Fibroblast of gingiva (primary cell): ENCODE data around the gene WDR59.
"Not testable (repeated sequence)": the region's sequence is repeated elsewhere in the genome, so short reads cannot be mapped to it uniquely, and the experiment has no call there.

ENCODE experiments used
- DNase-seq: peaks from one replicate; pipeline ENCODE4 v3.0.0-alpha.2; 2011; ENCODE audit warnings: low read depth

The WDR59 gene

DNA sequence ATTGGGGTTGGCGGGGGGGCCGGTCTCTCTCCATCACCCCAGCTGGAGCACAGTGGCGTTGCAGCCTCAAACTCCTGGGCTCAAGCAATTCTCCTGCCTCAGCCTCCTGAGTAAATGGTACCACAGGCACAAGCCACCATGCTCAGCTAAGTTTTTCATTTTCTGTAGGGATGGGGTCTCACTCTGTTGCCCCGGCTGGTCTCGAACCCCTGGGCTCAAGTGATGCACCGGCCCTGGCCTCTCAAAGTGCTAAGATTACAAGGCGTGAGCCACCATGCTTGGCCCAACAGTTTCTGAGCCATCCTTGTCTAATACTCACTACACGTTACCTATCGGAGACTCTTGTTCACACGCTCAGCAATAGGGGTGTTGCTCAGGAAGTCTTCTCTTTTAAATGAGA lies 11.6 kb downstream of the WDR59 start:
- DNase-seq: no peak

DNA sequence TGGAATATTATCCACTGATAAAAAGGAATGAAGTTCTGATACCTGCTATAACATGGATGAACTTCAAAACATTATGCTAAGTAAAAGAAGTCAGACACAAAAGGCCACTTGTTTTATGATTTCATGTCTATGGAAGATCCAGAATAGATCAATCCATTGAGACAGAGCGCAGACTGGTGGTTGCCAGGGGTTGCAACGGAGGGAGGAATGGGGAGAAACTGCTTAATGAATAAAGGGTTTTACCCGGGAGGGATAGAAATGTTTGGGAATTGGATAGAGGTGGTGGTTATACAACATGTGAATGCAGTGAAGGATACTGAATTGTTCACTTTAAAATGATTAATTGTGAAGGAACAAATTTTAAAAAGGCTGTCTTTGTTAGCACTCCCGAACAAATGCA lies 30.2 kb downstream of the WDR59 start:
- no peak for DNase-seq

DNA sequence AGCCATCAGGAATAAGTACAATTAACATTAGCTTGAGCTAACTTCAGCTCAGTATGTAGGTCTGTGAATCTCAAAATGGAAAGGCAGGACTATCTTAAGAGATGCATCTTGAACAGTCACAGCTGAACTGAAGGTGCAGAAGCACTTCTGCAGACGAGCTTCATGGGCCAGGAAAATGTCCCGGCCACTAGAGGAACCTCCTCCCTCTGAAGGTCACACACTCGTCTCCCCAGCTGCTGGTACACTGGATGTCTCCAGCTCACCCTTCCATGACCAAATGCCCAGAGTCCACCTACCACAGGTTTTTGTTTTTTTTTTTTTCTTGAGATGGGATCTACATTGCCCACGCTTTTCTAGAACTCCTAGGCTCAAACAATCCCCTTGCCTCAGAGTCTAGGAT lies 33.2 kb downstream of the WDR59 start:
- no peak for DNase-seq

- no peak for DNase-seq
Observed at GRCh38 chr16:74951206-74951605, 33.7 kb downstream of the WDR59 start.

GRCh38 chr16:74950511-74950910 lies 34.4 kb downstream of the WDR59 start:
- DNase-seq: no peak

GRCh38 chr16:74949309-74949708 lies 35.6 kb downstream of the WDR59 start:
- DNase-seq: no peak

DNA sequence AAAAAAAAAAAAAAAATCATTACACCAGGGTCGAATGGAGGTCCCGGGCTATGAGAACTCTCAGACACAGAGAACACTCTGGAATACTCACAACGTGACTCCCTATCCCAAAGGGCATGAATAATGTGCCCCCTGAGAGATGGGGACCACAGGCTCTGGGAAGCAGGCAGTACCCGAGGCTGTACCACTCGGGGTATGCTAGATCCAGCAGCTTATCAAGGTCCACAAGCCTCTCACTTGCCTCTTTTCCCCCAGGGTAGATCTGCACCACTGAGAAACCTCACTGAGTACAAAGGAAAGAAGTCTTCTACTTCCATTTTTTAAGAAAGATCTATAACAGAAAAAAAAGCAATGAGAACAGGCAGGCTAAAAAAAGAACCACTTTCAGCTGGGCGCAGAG lies 40.5 kb downstream of the WDR59 start:
- no peak for DNase-seq

DNA sequence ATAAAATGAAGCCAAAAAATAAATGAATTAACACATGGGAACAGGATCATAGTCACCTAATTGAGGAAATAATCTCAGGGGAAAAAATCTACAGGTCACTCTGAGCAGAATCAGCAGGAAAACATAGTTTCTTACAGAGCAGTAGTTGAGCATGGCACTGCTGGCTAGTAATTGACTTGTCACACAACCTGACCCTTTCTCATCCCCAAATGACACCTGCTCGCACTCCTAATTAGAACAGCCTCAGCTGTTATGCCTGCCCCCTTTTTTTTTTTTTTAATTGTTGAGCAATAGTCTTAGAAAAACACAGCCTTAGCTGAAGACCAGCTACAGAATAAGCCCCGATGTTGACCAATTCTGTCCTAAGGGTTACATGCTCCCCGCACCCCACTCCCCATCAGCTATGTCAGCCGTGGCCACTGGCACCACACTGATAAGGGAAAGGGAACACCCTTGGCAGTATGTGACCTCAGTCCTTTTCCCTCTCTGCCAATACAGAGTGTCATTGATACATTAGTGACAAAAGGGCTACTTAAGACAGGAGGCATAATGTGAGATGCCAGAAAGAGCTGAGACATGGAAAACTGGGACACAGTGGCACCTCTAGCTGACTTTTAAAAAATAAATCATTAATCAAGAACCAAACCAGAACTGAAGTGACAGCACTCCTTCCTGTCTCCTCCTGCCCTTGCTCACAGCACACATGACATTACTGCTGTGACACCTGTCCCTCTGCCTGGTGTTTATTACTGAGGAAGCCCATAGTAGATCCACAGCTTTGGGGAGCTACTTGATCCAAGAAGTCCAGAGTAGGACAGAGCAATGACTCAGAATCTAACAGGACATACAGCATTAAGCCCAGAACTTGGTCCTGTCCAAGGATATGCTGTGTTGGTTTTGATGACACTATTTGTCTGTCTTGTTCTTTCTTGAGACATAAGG lies 41.7 kb downstream of the WDR59 start:
- DNase-seq: no peak

DNA sequence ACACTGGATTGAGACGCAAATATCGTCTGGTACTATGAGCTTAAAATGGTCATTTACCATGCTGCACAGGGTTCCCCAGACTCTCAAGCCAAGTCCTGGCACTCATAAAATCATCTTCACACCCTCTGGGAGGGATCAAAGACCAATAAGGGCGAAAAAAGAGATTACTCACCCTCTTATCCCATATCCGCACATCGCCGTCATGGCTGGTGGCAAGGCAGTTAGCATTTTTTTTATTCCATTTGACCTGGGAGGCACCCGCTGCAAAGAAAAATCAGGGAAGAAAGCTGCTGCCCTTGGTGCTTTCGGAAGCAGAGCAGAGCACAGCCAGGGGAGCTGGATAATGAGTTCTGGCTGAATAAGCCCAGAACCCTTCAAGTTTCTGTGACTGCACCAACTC lies 42.4 kb downstream of the WDR59 start:
- DNase-seq: no peak

GRCh38 chr16:74939688-74940087 lies 45.2 kb downstream of the WDR59 start:
- no peak for DNase-seq

DNA sequence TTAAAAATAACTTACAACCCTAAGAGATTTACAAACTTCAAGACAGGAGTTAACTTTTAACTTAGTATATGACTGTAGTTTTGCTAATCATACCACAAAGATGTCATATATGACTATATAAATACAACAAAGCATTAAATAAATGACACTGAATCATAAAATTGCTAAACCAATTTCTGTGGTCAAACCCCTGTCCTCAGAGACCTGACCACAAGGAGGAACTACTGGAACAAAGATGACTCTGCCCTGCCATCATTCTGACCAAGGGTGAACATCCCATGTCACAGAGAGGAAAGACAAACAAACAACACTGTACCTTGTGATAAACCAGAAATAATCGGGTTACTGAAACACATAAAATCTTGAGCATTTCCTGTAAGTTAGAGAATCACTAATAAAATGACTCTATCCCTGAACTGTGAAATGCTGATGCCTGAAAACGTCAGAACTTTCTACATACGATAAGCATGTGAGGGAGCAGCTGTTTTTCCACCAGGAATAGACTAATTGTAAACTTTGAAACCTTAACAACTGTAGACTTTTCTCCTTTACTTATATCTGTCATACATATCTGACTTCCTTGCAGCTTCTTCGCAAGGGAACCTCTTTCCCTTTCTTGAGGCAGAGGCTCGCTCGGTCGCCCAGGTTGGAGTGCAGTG lies 47.9 kb downstream of the WDR59 start:
- peak; percentile 97 for DNase-seq

- DNase-seq: no peak
Observed at GRCh38 chr16:74931445-74931844, 53.5 kb downstream of the WDR59 start.

- no peak for DNase-seq
Observed at GRCh38 chr16:74929636-74930035, 55.3 kb downstream of the WDR59 start.

DNA sequence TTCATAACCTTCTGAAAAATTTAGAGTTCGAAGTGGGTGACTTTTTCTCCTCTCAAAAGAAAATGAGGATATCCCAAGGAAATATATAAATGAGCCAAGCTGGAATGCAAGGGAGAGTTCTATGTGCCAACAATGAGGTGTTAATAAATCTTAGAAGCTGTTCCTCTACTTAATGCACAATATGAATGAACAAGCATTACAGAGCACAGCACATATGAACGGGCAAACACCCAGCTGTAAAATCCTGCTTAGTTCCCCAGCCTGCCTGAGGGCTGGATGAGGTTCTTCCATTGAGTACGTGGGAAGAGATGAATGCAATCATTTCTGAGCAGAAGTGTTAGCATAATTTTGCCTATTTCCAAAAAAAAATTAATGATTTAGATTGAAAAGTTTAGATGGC lies 58.1 kb downstream of the WDR59 start:
- no peak for DNase-seq

DNA sequence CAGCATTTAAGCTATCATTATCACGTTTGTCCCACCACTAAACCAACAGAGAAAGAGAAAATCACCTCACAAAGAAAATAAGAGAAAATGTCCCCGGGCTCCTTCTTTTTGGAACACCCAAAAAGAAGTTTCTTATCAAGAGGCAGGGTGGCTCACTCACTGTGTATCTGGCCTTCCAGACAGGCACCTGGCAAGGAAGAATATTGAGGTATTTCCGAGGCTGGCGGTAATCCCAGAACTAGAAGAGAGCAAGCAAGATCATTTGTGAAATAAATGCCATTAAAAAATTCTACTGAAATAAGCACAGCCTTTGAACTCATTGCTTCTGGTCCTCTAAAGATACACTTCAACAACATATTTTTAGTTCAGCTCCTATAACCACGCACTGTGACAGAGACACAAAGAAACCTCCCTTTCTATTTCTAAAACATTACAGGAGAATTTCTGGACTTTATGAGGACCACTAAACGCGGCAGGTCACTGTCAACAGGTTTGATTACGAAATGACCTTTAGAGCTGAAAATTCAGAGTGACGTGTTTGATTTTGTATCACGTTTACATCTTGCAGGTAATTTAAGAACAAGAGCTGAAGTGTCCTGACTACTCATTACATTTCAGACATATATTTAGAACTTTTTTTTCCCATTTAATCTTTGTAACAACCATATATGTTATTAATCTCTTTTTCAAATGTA lies 61.0 kb downstream of the WDR59 start:
- no peak for DNase-seq

- no peak for DNase-seq
Observed at GRCh38 chr16:74922150-74923138, 62.5 kb downstream of the WDR59 start.

- no peak for DNase-seq
Observed at GRCh38 chr16:74921051-74921450, 63.9 kb downstream of the WDR59 start.

GRCh38 chr16:74909665-74910064 lies 75.3 kb downstream of the WDR59 start:
- DNase-seq: no peak

- DNase-seq: not testable (repeated sequence)
Observed at GRCh38 chr16:74908759-74909158, 76.2 kb downstream of the WDR59 start.

DNA sequence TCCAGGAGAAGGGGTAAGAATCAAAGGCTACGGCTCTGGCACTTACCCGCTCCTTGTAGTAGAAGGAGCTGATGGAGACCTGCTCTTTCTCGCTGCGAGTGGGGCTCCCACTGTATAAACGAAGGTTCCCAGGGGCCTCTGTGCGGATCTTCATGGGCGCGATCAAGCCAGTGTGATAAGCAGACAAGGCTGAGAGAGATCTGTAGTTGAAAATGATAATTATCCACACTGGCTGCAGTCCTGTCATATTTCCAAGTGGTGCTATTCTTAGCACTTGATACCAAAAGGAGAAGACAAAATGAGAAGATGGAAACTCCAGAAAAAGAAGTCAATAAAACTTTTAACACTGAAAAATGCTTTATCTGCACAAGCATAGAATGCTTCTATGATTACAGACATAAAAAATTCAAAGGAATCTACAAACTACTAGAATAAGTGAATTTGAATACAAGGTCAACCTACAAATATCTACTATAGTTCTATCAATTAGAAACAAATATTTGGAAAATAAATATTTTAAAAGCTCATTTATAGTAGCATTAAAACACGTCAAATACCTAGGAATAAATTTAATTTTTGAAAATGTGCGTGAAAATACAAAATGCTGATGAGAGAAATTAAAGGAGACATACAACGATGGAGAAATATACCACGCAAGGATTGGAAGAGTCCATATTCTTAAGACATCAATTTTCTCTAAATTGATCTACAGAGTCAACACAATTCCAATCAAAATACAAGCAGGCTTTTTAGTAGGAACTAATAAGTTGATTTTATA lies 80.8 kb downstream of the WDR59 start:
- DNase-seq: no peak

GRCh38 chr16:74903120-74903519 lies 81.8 kb downstream of the WDR59 start:
- no peak for DNase-seq
